CD4-positive, alpha-beta T cell (primary cell): ENCODE data around the gene DUOXA2. TPM values are rescaled to one million over a fixed set of nuclear protein-coding genes. Genes with fewer than 3 reads are reported as not detected.

Experiments used
- ATAC-seq: fragments of 200-7000 bp; cut with Tn5 transposase; one replicate; pipeline ENCODE4 v1.10.0; 2022; ENCODE audit warnings: mild to moderate bottlenecking; ENCODE audit not compliant: poor library complexity
- CTCF ChIA-PET: fragments of 350-600 bp; sonication (Branson Sonifier 250); formaldehyde crosslinking; loops from one replicate; lab custom pipeline; 2021; ENCODE audit warnings: antibody characterized with exemption, inconsistent platforms; lab: Charles Lee
- POLR2A ChIA-PET: fragments of 350-600 bp; sonication (Branson Sonifier 250); formaldehyde crosslinking; loops from one replicate; lab custom pipeline; 2021; ENCODE audit warnings: antibody characterized with exemption, inconsistent platforms; lab: Charles Lee
- DNase-seq, 14 experiments: peaks; one replicate each; pipeline ENCODE4 v3.0.0-alpha.2; 2013 to 2020; ENCODE audit warnings: mixed read lengths in 2 of 14
- H3K27ac ChIP-seq, 2 donors: one replicate each; pipeline versions ENCODE4 v1.5.1 to v1.7.0; 2013; ENCODE audit warnings: low read length in 2 of 2, low read depth in 1 of 2, mild to moderate bottlenecking in 1 of 2
- H3K27me3 ChIP-seq, 2 experiments: 1 replicate in 1 of 2; 2 replicates in 1 of 2; pipeline versions ENCODE4 v1.6.1 to v1.7.0; 2013; ENCODE audit warnings: low read length in 2 of 2, control low read depth in 1 of 2, mild to moderate bottlenecking in 1 of 2, moderate library complexity in 1 of 2; ENCODE audit not compliant: insufficient read depth in 2 of 2, control insufficient read depth in 1 of 2
- H3K36me3 ChIP-seq: one replicate; pipeline ENCODE4 v1.6.1; 2013; ENCODE audit warnings: low read length, control low read depth; ENCODE audit not compliant: insufficient read depth
- H3K4me1 ChIP-seq: one replicate; pipeline ENCODE4 v1.6.1; 2013; ENCODE audit warnings: low read length, control low read depth; ENCODE audit not compliant: insufficient read depth
- H3K4me3 ChIP-seq: one replicate; pipeline ENCODE4 v1.5.1; 2013; ENCODE audit warnings: mild to moderate bottlenecking, low read length, moderate library complexity
- H3K9me3 ChIP-seq, 2 experiments: 1 replicate in 1 of 2; 2 replicates in 1 of 2; pipeline versions ENCODE4 v1.6.1 to v1.7.0; 2013; ENCODE audit warnings: low read length in 2 of 2, mild to moderate bottlenecking in 2 of 2, control low read depth in 1 of 2, moderate library complexity in 1 of 2; ENCODE audit not compliant: control insufficient read depth in 1 of 2, insufficient read depth in 1 of 2
- H3K27ac Mint-ChIP-seq: one replicate; pipeline ENCODE4 v1.8.0; 2020; ENCODE audit warnings: mixed read lengths
- H3K27me3 Mint-ChIP-seq: one replicate; pipeline ENCODE4 v1.8.0; 2021; ENCODE audit warnings: mixed read lengths
- H3K36me3 Mint-ChIP-seq: one replicate; pipeline ENCODE4 v1.8.0; 2021; ENCODE audit warnings: low read depth, mixed read lengths
- H3K4me1 Mint-ChIP-seq: one replicate; pipeline ENCODE4 v1.8.0; 2021; ENCODE audit warnings: low read depth, mixed read lengths
- H3K4me3 Mint-ChIP-seq: one replicate; pipeline ENCODE4 v1.8.0; 2020; ENCODE audit warnings: mild to moderate bottlenecking, mixed read lengths
- H3K9me3 Mint-ChIP-seq: one replicate; pipeline ENCODE4 v1.8.0; 2020; ENCODE audit warnings: mixed read lengths
- CTCF ChIP-seq: fragments of 200-600 bp; IDR thresholded peaks from one replicate; pipeline ENCODE4 v1.8.0; 2022; ENCODE audit warnings: antibody characterized with exemption, mild to moderate bottlenecking
- intact Hi-C, 2 experiments: fragments of 100-400 bp; cut with DNase I in 1 of 2; cut with micrococcal nuclease in 1 of 2; formaldehyde crosslinking; loops; one replicate each; pipeline versions ENCODE4 v1.15.1 to v1.9.0; 2023 to 2025; cut with DNase I, micrococcal nuclease
- total RNA-seq, 174 experiments: library from RNA in 2 of 174; stranded (reverse) in 2 of 174; gene quantifications; one replicate each; pipeline ENCODE4 v1.2.3 and lab custom pipeline; 2021 to 2026

The DUOXA2 gene
- total RNA-seq, 2 experiments from 2014 or later, result not detected

GRCh38 chr15:45150481-45150880 lies 36.4 kb downstream of the DUOXA2 start:
- Mint-ChIP-seq H3K9me3 (no peaks in the 10 kb centered on the region), H3K36me3 (no peaks in the 10 kb centered on the region), H3K27me3 (no peaks in the 10 kb centered on the region), H3K4me3 (no peak overlapping the region), H3K27ac (no peak overlapping the region), H3K4me1 (no peaks in the 10 kb centered on the region)
- Histone ChIP-seq H3K4me1 (no peaks in the 10 kb centered on the region), H3K27me3 (no peaks in the 10 kb centered on the region), H3K9me3 (no peaks in the 10 kb centered on the region), H3K4me3 (no peak overlapping the region), H3K36me3 (no peaks in the 10 kb centered on the region), H3K27ac (no peak overlapping the region)
- ChIA-PET POLR2A (no interaction called here), CTCF (no interaction called here)
- intact Hi-C loops, result no loop called here
- TF ChIP-seq CTCF, result no peak
- ATAC-seq (no peak), DNase-seq (no peak)

GRCh38 chr15:45150997-45151396 lies 36.9 kb downstream of the DUOXA2 start:
- no peak for DNase-seq
- intact Hi-C loops, result no loop called here
- Histone ChIP-seq H3K36me3 (no peaks in the 10 kb centered on the region), H3K9me3 (no peaks in the 10 kb centered on the region), H3K27ac (no peak overlapping the region), H3K4me3 (no peak overlapping the region), H3K4me1 (no peaks in the 10 kb centered on the region), H3K27me3 (no peaks in the 10 kb centered on the region)
- H3K36me3 Mint-ChIP-seq, result no peaks in the 10 kb centered on the region
- H3K9me3 Mint-ChIP-seq, result no peaks in the 10 kb centered on the region
- TF ChIP-seq CTCF, result no peak
- ChIA-PET POLR2A (no interaction called here), CTCF (no interaction called here)
- no peak overlapping the region for H3K4me3 Mint-ChIP-seq
- H3K27me3 Mint-ChIP-seq, result no peaks in the 10 kb centered on the region
- no peak for ATAC-seq
- H3K4me1 Mint-ChIP-seq, result no peaks in the 10 kb centered on the region
- H3K27ac Mint-ChIP-seq, result no peak overlapping the region

GRCh38 chr15:45151998-45152828 lies 38.1 kb downstream of the DUOXA2 start:
- POLR2A ChIA-PET, result no interaction called here
- H3K4me1 Mint-ChIP-seq, result no peaks in the 10 kb centered on the region
- no peak overlapping the region for H3K4me3 Mint-ChIP-seq

More at GRCh38 chr15:45151998-45152828, 38.1 kb downstream of the DUOXA2 start:
- Histone ChIP-seq H3K27me3 (no peaks in the 10 kb centered on the region), H3K9me3 (no peaks in the 10 kb centered on the region), H3K4me1 (no peaks in the 10 kb centered on the region), H3K27ac (no peak overlapping the region), H3K4me3 (no peak overlapping the region), H3K36me3 (no peaks in the 10 kb centered on the region)
- intact Hi-C loops, result no loop called here
- no peak for TF ChIP-seq CTCF
- no peaks in the 10 kb centered on the region for H3K27me3 Mint-ChIP-seq
- no peak overlapping the region for H3K27ac Mint-ChIP-seq
- no peaks in the 10 kb centered on the region for H3K36me3 Mint-ChIP-seq
- DNase-seq, result no peak
- H3K9me3 Mint-ChIP-seq, result no peaks in the 10 kb centered on the region
- ATAC-seq, result no peak
- CTCF ChIA-PET, result no interaction called here
